Activated B cell treated with CpG ODN at 0.5 μM for 24 hours (primary cell): ENCODE results near the gene ZGPAT. TPM values are rescaled to one million over a fixed set of nuclear protein-coding genes. Genes with fewer than 3 reads are reported as not detected.

ENCODE experiments used
- ATAC-seq: fragments of 200-7000 bp; cut with Tn5 transposase; one replicate; pipeline ENCODE4 v1.10.0; 2021; ENCODE audit warnings: low read depth, mild to moderate bottlenecking, moderate library complexity
- CTCF ChIA-PET: fragments of 350-600 bp; sonication (Branson Sonifier 250); formaldehyde crosslinking; loops from one replicate; lab custom pipeline; 2021; ENCODE audit warnings: antibody characterized with exemption; lab: Charles Lee
- POLR2A ChIA-PET: fragments of 350-600 bp; sonication (Branson Sonifier 250); formaldehyde crosslinking; loops from one replicate; lab custom pipeline; 2021; ENCODE audit warnings: antibody characterized with exemption; lab: Charles Lee
- DNase-seq: peaks from one replicate; pipeline ENCODE4 v3.0.0; 2022
- H3K27ac Mint-ChIP-seq: one replicate; pipeline ENCODE4 v1.8.0; 2020; ENCODE audit warnings: mixed read lengths
- H3K27me3 Mint-ChIP-seq: one replicate; pipeline ENCODE4 v1.8.0; 2021; ENCODE audit warnings: mixed read lengths
- H3K36me3 Mint-ChIP-seq: one replicate; pipeline ENCODE4 v1.8.0; 2021; ENCODE audit warnings: low read depth, mixed read lengths
- H3K4me1 Mint-ChIP-seq: one replicate; pipeline ENCODE4 v1.8.0; 2021; ENCODE audit warnings: mixed read lengths
- H3K4me3 Mint-ChIP-seq: one replicate; pipeline ENCODE4 v1.8.0; 2020; ENCODE audit warnings: mild to moderate bottlenecking, mixed read lengths
- H3K9me3 Mint-ChIP-seq: one replicate; pipeline ENCODE4 v1.8.0; 2020; ENCODE audit warnings: mixed read lengths
- CTCF ChIP-seq: fragments of 200-600 bp; IDR thresholded peaks from one replicate; pipeline ENCODE4 v1.8.0; 2022; ENCODE audit warnings: antibody characterized with exemption, mild to moderate bottlenecking
- intact Hi-C: fragments of 100-400 bp; cut with micrococcal nuclease; formaldehyde crosslinking; loops from one replicate; pipeline ENCODE4 v1.15.1; 2024
- total RNA-seq: library from RNA; stranded (reverse); gene quantifications from 2 replicates; pipeline ENCODE4 v1.2.3, GENCODE V29; 2022

Gene ZGPAT
- total RNA-seq, 1 donor from 2014 or later = 44.0 TPM

- POLR2A ChIA-PET = interaction anchor here (0.7 to 2.6 kb wide), 2 partner anchors 8 to 18 kb away, joined by 3 to 12 read pairs; partner anchors contain the start of genes ARFRP1 and ZGPAT
Observed at GRCh38 chr20:63699466-63700198, 8.2 kb upstream of the ZGPAT start.

GRCh38 chr20:63700199-63701050, 7.4 kb upstream of the ZGPAT start:
- intact Hi-C loops = no loop called here
- Mint-ChIP-seq H3K27ac (no peak overlapping the region), H3K9me3 (no peaks in the 10 kb centered on the region), H3K27me3 (no peaks in the 10 kb centered on the region), H3K4me1 (peaks cover 23% of the 10 kb centered on the region), H3K36me3 (peaks cover 19% of the 10 kb centered on the region), H3K4me3 (no peak overlapping the region)
- DNase-seq = no peak
- TF ChIP-seq CTCF = no peak
- CTCF ChIA-PET = no interaction called here
- POLR2A ChIA-PET = no interaction called here
- ATAC-seq = no peak

More at GRCh38 chr20:63699466-63700198, 8.2 kb upstream of the ZGPAT start:
- peaks cover 11% of the 10 kb centered on the region for H3K36me3 Mint-ChIP-seq
- DNase-seq (no peak), ATAC-seq (no peak)
- H3K4me3 Mint-ChIP-seq = no peak overlapping the region
- H3K27ac Mint-ChIP-seq = no peak overlapping the region
- H3K9me3 Mint-ChIP-seq = no peaks in the 10 kb centered on the region
- H3K27me3 Mint-ChIP-seq = no peaks in the 10 kb centered on the region
- CTCF ChIA-PET = no interaction called here
- TF ChIP-seq CTCF = no peak
- intact Hi-C loops = loop anchor here (5.0 kb wide), 1 partner anchor 38 kb away; the partner anchor contains the start of genes LIME1 and SLC2A4RG
- peaks cover 20% of the 10 kb centered on the region for H3K4me1 Mint-ChIP-seq

GRCh38 chr20:63701051-63701328, 6.8 kb upstream of the ZGPAT start:
- DNase-seq (no peak), ATAC-seq (no peak)
- ChIA-PET POLR2A (no interaction called here), CTCF (no interaction called here)
- Mint-ChIP-seq H3K36me3 (peaks cover 25% of the 10 kb centered on the region), H3K27me3 (no peaks in the 10 kb centered on the region), H3K9me3 (no peaks in the 10 kb centered on the region), H3K4me3 (no peak overlapping the region), H3K27ac (no peak overlapping the region), H3K4me1 (peaks cover 26% of the 10 kb centered on the region)
- intact Hi-C loops = no loop called here
- no peak for TF ChIP-seq CTCF

- H3K27ac Mint-ChIP-seq = no peak overlapping the region
- POLR2A ChIA-PET = interaction anchor here (0.5 to 0.6 kb wide), 2 partner anchors 26 to 180 kb away, joined by 3 read pairs; no protein-coding TSS in a partner anchor
- H3K27me3 Mint-ChIP-seq = no peaks in the 10 kb centered on the region
- ATAC-seq (no peak), DNase-seq (no peak)
- H3K4me3 Mint-ChIP-seq = no peak overlapping the region
- TF ChIP-seq CTCF = no peak
- peaks cover 24% of the 10 kb centered on the region for H3K4me1 Mint-ChIP-seq
- H3K36me3 Mint-ChIP-seq = peaks cover 29% of the 10 kb centered on the region
- CTCF ChIA-PET = no interaction called here
- intact Hi-C loops = no loop called here
- H3K9me3 Mint-ChIP-seq = no peaks in the 10 kb centered on the region
Observed at GRCh38 chr20:63701329-63702035, 6.4 kb upstream of the ZGPAT start.
